NCI-H524 treated with DMSO at 0.1 percent for 48 hours (cell line): ENCODE results near the gene SLC9A5.

ENCODE experiments used
- DNase-seq: peaks from one replicate; lab custom pipeline; 2025; lab: John Stamatoyannopoulos, UW

SLC9A5 gene

GRCh38 chr16:67248401-67249177 is at the start of gene SLC9A5:
Gene SLC9A5, plus strand, starts transcription at chr16:67248979. Its CDS starts 36 bp downstream, at chr16:67249015.
- DNase-seq, result no peak

GRCh38 chr16:67199011-67199807 is 49.6 kb upstream of the SLC9A5 start, which contains the start of gene ELMO3:
Gene ELMO3, plus strand, starts transcription at chr16:67199131. Its CDS starts 196 bp downstream, at chr16:67199327.
- no peak for DNase-seq

GRCh38 chr16:67199808-67200198 is 49.0 kb upstream of the SLC9A5 start:
- DNase-seq, result no peak

GRCh38 chr16:67200491-67200890 is 48.3 kb upstream of the SLC9A5 start:
- DNase-seq, result no peak

GRCh38 chr16:67201411-67202345 is 47.1 kb upstream of the SLC9A5 start:
- DNase-seq, result no peak

GRCh38 chr16:67202426-67202825 is 46.4 kb upstream of the SLC9A5 start:
- no peak for DNase-seq

- no peak for DNase-seq
Observed at GRCh38 chr16:67202956-67203493, 45.8 kb upstream of the SLC9A5 start.

- no peak for DNase-seq
Observed at GRCh38 chr16:67204076-67204475, 44.7 kb upstream of the SLC9A5 start.

- no peak for DNase-seq
Observed at GRCh38 chr16:67206129-67206837, 42.5 kb upstream of the SLC9A5 start.

- no peak for DNase-seq
Observed at GRCh38 chr16:67206838-67207248, 41.9 kb upstream of the SLC9A5 start.

- no peak for DNase-seq
Observed at GRCh38 chr16:67207249-67208091, 41.3 kb upstream of the SLC9A5 start.

- DNase-seq, result no peak
Observed at GRCh38 chr16:67208154-67208896, 40.5 kb upstream of the SLC9A5 start.

- no peak for DNase-seq
Observed at GRCh38 chr16:67209565-67209964, 39.2 kb upstream of the SLC9A5 start.

GRCh38 chr16:67210069-67210937 is 38.5 kb upstream of the SLC9A5 start:
- no peak for DNase-seq

GRCh38 chr16:67211674-67212073 is 37.1 kb upstream of the SLC9A5 start:
- no peak for DNase-seq

- no peak for DNase-seq
Observed at GRCh38 chr16:67212766-67213165, 36.0 kb upstream of the SLC9A5 start.

- no peak for DNase-seq
Observed at GRCh38 chr16:67213197-67214019, 35.4 kb upstream of the SLC9A5 start.

- DNase-seq, result no peak
Observed at GRCh38 chr16:67215706-67216105, 33.1 kb upstream of the SLC9A5 start.
